ENCODE data around the gene TRH.
A peak's percentile ranks its signal among the peaks of the same experiment; 100 is the strongest.
"Not testable (repeated sequence)": the region's sequence is repeated elsewhere in the genome, so short reads cannot be mapped to it uniquely, and the experiment has no call there.

Gene TRH

DNA sequence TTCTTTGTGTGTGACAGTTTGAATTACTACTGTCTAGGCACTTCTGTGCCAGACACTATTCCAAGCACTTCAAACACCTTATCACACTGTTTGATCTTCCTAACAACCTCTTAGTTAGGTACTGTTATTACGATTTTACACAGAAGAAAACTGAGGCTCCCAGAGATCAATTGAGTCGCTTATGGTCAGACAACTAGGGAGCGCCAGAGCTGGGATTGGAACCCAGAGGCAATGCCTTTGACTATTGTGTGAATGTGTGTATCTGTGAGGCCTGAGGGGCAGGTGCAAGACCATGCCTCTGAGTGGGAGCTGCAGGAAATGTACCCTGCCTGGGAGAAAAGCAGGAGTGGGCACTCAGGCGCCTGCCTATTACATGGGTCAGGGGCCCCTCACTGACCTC, 1.8 kb downstream of the TRH start:
- no peak overlapping the region for H3K4me3 Mint-ChIP-seq

GRCh38 chr3:129978123-129978522, 3.6 kb downstream of the TRH start:
- DNase-seq, result no peak
- H3K4me3 Mint-ChIP-seq, result no peak overlapping the region
- no peaks in the 10 kb centered on the region for H3K9me3 Mint-ChIP-seq
- H3K27ac Mint-ChIP-seq, result no peak overlapping the region
- peaks cover 63% of the 10 kb centered on the region for H3K27me3 Mint-ChIP-seq
- no peak for ATAC-seq
- no peaks in the 10 kb centered on the region for H3K4me1 Mint-ChIP-seq

More for the DNA sequence above, 1.8 kb downstream of the TRH start:
- Mint-ChIP-seq H3K27me3 (peaks cover 75% of the 10 kb centered on the region), H3K4me1 (no peaks in the 10 kb centered on the region), H3K9me3 (no peaks in the 10 kb centered on the region), H3K27ac (no peak overlapping the region)
- no peak for DNase-seq
- ATAC-seq, result no peak

GRCh38 chr3:129979905-129980304, 5.4 kb downstream of the TRH start:
- Mint-ChIP-seq H3K9me3 (no peaks in the 10 kb centered on the region), H3K27ac (no peak overlapping the region), H3K27me3 (peaks cover 45% of the 10 kb centered on the region), H3K4me1 (no peaks in the 10 kb centered on the region), H3K4me3 (no peak overlapping the region)
- ATAC-seq (no peak), DNase-seq (no peak)

GRCh38 chr3:129983561-129983960, 9.0 kb downstream of the TRH start:
- Mint-ChIP-seq H3K27ac (no peak overlapping the region), H3K4me1 (no peaks in the 10 kb centered on the region), H3K9me3 (no peaks in the 10 kb centered on the region), H3K4me3 (no peak overlapping the region), H3K27me3 (peaks cover 11% of the 10 kb centered on the region)
- DNase-seq, result no peak
- no peak for ATAC-seq

- DNase-seq (no peak), ATAC-seq (no peak)
- H3K27me3 Mint-ChIP-seq, result peaks cover 11% of the 10 kb centered on the region
- H3K4me1 Mint-ChIP-seq, result no peaks in the 10 kb centered on the region
- no peaks in the 10 kb centered on the region for H3K9me3 Mint-ChIP-seq
- no peak overlapping the region for H3K4me3 Mint-ChIP-seq
- no peak overlapping the region for H3K27ac Mint-ChIP-seq
Observed at GRCh38 chr3:129984125-129984524, 9.6 kb downstream of the TRH start.

DNA sequence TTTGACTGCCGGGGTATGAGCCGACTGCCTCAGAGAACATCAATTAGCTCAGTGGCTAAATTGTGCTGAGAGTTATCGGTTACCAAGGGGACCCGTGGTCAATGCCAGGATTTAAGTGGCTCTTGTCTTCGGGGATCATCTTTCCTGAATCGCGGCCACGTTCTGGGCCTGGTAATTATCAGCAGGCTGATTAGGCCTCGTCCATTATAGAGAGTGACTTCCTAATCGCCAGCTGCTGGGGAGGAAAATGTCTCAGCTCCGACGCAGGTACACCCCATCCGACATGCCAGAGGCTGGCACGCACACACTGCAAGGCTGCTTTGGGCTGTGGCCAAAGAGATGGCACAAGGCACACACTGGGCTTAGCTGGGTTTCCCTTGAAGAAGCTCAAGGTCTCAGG, 10.6 kb downstream of the TRH start:
- Mint-ChIP-seq H3K9me3 (no peaks in the 10 kb centered on the region), H3K27ac (no peak overlapping the region), H3K27me3 (peaks cover 1% of the 10 kb centered on the region), H3K4me1 (no peaks in the 10 kb centered on the region), H3K4me3 (no peak overlapping the region)
- no peak for ATAC-seq
- DNase-seq, result no peak

- no peaks in the 10 kb centered on the region for H3K4me1 Mint-ChIP-seq
- DNase-seq (no peak), ATAC-seq (no peak)
- peaks cover 18% of the 10 kb centered on the region for H3K27me3 Mint-ChIP-seq
- H3K9me3 Mint-ChIP-seq, result no peaks in the 10 kb centered on the region
- no peak overlapping the region for H3K27ac Mint-ChIP-seq
- H3K4me3 Mint-ChIP-seq, result no peak overlapping the region
Observed at GRCh38 chr3:129988429-129988828, 13.9 kb downstream of the TRH start.

- Mint-ChIP-seq H3K4me3 (no peak overlapping the region), H3K4me1 (no peaks in the 10 kb centered on the region), H3K27me3 (peaks cover 28% of the 10 kb centered on the region), H3K9me3 (no peaks in the 10 kb centered on the region), H3K27ac (no peak overlapping the region)
- DNase-seq (no peak), ATAC-seq (no peak)
Observed at GRCh38 chr3:129989414-129989813, 14.9 kb downstream of the TRH start.

DNA sequence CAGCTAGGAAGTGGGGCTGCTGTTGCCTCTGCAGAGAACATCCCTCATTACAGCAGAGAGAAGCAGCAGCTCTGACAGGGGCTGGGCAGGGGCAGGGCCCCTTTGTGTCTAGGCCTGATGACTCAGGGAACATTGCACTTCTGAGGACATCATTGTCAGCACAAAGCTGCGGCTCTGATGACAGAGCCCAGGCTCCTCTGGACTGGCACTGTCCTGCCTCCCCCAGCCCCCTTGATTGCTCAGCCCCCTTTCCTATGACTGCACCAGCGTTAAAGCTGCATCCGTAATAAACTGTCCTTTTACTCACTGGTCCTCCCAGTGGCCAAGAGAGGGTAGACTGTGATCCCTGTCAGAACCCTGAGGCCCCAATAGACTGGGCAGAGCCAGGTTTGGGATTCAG, 18.3 kb downstream of the TRH start:
- H3K27ac Mint-ChIP-seq, result no peak overlapping the region
- ATAC-seq, result no peak
- DNase-seq, result no peak

DNA sequence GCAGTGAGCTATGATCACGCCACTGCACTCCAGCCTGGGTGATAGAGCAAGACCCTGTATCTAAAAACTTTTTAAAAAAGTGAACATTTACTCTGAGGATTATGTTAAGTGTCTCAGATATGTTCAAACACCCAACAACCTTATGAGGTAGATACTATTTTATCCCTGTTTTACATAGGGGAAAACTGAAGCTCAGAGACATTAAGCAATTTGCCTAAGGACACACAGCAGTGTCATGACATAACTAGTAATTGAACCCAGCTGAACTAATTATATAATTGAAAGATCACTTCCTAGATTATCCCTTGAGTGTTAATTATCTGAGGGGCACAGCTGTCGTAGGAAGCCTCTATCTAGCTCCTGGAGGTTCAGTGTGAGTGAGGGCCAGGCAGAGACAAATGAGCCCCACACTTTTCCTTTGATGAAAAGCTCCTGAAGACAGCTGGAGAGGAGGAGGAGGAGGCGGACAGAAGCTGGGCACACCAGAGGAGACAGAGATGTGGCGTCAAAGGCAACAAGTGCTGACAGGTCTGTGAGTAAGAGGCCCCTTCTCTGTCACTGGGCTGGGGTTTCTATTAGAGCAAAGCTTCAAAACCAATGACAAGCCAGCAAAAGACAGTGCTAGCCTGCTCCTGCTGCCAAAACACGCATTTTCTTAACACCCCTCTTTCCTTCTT, 20.5 kb downstream of the TRH start:
- Mint-ChIP-seq H3K27me3 (peaks cover 29% of the 10 kb centered on the region), H3K4me3 (no peak overlapping the region), H3K27ac (no peak overlapping the region), H3K9me3 (no peaks in the 10 kb centered on the region), H3K4me1 (no peaks in the 10 kb centered on the region)
- ATAC-seq (no peak), DNase-seq (no peak)

More for the DNA sequence above, 18.3 kb downstream of the TRH start:
- H3K27me3 Mint-ChIP-seq, result peaks cover 29% of the 10 kb centered on the region
- no peaks in the 10 kb centered on the region for H3K4me1 Mint-ChIP-seq
- no peaks in the 10 kb centered on the region for H3K9me3 Mint-ChIP-seq
- H3K4me3 Mint-ChIP-seq, result no peak overlapping the region

DNA sequence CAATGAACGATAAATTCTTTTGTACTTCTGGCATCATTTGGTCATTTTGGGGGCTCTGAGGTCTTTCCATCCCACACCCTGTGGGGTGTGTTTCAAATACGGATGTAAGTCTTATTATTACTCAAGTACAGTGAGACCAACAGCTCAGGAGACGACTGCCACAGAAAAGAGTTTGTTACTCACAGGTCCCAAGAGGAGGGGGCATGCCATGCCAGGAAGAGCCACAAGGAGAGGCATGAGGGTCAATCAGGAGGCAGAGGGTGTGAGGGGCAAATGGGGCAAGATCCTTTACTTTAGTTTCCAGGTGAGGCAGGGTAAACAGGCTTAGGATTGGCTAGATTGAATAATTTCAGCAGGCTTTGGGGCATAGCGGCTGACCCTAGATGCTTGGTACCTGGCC, 21.6 kb downstream of the TRH start:
- Mint-ChIP-seq H3K4me1 (no peaks in the 10 kb centered on the region), H3K27ac (no peak overlapping the region), H3K4me3 (no peak overlapping the region), H3K27me3 (peaks cover 38% of the 10 kb centered on the region), H3K9me3 (no peaks in the 10 kb centered on the region)
- no peak for DNase-seq
- ATAC-seq, result no peak

DNA sequence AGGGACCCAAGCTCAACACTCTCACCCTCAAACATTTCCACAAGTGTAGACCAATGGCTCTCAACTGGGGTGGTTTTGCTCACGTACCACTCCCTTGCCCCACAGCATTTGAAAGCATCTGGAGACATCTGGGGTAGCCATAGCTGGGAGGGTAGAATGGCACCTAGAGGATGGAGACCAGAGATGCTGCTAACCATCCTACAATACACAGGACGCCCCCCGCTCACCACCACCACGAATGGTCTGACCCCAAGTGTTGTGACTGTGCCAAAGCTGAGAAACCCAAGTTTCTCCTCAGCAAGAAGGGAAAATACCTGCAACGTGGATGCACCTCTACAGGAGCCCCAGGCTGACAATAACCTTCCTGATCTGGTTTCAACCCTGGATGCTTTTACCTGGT, 24.7 kb downstream of the TRH start:
- H3K4me3 Mint-ChIP-seq, ATAC-seq, DNase-seq, H3K9me3 Mint-ChIP-seq, H3K27ac Mint-ChIP-seq: not testable (repeated sequence)
- Mint-ChIP-seq H3K4me1 (peaks cover 11% of the 10 kb centered on the region), H3K27me3 (peaks cover 38% of the 10 kb centered on the region)

- ATAC-seq, result peak; percentile 79
- DNase-seq, result peak; percentile 71 to 81
- Mint-ChIP-seq H3K27me3 (peaks cover 62% of the 10 kb centered on the region), H3K27ac (peak overlapping the region in 1 of 2 donors; percentile 46), H3K4me3 (peak overlapping the region; percentile 70 to 74), H3K4me1 (peaks cover 11% of the 10 kb centered on the region)
- not testable (repeated sequence) for H3K9me3 Mint-ChIP-seq
Observed at GRCh38 chr3:130002666-130003598, 28.4 kb downstream of the TRH start.

DNA sequence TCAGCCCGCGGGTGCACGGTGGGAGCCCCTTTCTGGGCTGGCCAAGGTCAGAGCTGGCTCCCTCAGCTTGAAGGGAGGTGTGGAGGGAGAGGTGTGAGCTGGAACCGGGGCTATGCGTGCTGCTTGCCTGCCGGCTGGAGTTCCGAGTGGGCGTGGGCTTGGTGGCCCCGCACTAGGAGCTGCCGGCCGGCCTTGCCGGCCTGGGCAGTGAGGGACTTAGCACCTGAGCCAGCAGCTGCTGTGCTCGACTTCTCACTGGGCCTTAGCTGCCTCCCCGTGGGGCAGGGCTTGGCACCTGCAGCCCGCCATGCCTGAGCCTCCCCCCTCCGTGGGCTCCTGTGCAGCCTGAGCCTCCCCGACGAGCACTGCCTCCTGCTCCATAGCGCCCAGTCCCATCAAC, 36.0 kb downstream of the TRH start:
- peaks cover 24% of the 10 kb centered on the region for H3K27me3 Mint-ChIP-seq
- ATAC-seq, result no peak
- no peak overlapping the region for H3K4me3 Mint-ChIP-seq

GRCh38 chr3:130012108-130012507, 37.6 kb downstream of the TRH start:
- not testable (repeated sequence) for ATAC-seq, H3K27ac Mint-ChIP-seq

More for the DNA sequence above, 36.0 kb downstream of the TRH start:
- H3K4me1 Mint-ChIP-seq, result no peaks in the 10 kb centered on the region
- no peaks in the 10 kb centered on the region for H3K9me3 Mint-ChIP-seq
- no peak overlapping the region for H3K27ac Mint-ChIP-seq
- DNase-seq, result no peak

DNA sequence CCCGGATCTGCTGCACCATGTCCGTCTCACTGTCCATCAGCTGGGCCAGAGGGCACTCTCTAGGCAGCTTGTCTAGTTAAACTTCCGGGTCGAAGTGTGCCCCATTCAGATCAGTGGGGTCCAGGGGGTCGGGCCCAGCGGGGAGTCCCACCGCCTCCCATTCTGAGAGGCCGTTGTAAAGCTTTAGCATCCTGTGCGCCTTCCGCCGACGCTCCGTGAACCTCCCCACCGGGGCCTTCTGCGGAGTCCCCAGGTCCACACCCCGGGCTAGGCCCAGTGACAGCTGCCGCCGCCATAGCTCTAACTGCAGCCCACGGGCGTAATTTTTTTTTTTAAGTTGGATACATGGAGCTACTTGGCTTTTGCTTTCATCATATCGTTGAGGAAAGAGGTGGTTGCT, 38.7 kb downstream of the TRH start:
- peaks cover 14% of the 10 kb centered on the region for H3K27me3 Mint-ChIP-seq

More at GRCh38 chr3:130012108-130012507, 37.6 kb downstream of the TRH start:
- peaks cover 11% of the 10 kb centered on the region for H3K27me3 Mint-ChIP-seq
- H3K4me1 Mint-ChIP-seq, H3K4me3 Mint-ChIP-seq, H3K9me3 Mint-ChIP-seq, DNase-seq: not testable (repeated sequence)

More for the DNA sequence above, 38.7 kb downstream of the TRH start:
- not testable (repeated sequence) for H3K4me3 Mint-ChIP-seq, H3K27ac Mint-ChIP-seq, DNase-seq, H3K4me1 Mint-ChIP-seq, H3K9me3 Mint-ChIP-seq, ATAC-seq
